Gastroesophageal sphincter (tissue), 3 donors: ENCODE measurements around the gene FRZB.

Experiments
- EP300 ChIP-seq: sonication (generic); formaldehyde crosslinking; IDR thresholded peaks from one replicate; pipeline ENCODE4 v1.6.1; 2017; ENCODE audit warnings: antibody characterized with exemption, mild to moderate bottlenecking
- POLR2A ChIP-seq, 2 donors: fragments of 450-650 bp; IDR thresholded peaks; one replicate each; pipeline ENCODE4 v1.6.1; 2017; ENCODE audit warnings: antibody characterized with exemption in 2 of 2, mild to moderate bottlenecking in 2 of 2, moderate library complexity in 1 of 2
- POLR2AphosphoS5 ChIP-seq: sonication (generic); formaldehyde crosslinking; IDR thresholded peaks from one replicate; pipeline ENCODE4 v1.6.1; 2017; ENCODE audit warnings: antibody characterized with exemption
- TF ChIP-seq, protein P1 (sequence below), 4 experiments: fragments of 200-600 bp in 2 of 4; fragments of 450-650 bp in 2 of 4; sonication (generic) in 1 of 4; IDR thresholded peaks; one replicate each; pipeline ENCODE4 v1.5.1; 2017 to 2019; ENCODE audit warnings: antibody characterized with exemption in 4 of 4, mild to moderate bottlenecking in 2 of 4, moderate library complexity in 2 of 4

DNA sequence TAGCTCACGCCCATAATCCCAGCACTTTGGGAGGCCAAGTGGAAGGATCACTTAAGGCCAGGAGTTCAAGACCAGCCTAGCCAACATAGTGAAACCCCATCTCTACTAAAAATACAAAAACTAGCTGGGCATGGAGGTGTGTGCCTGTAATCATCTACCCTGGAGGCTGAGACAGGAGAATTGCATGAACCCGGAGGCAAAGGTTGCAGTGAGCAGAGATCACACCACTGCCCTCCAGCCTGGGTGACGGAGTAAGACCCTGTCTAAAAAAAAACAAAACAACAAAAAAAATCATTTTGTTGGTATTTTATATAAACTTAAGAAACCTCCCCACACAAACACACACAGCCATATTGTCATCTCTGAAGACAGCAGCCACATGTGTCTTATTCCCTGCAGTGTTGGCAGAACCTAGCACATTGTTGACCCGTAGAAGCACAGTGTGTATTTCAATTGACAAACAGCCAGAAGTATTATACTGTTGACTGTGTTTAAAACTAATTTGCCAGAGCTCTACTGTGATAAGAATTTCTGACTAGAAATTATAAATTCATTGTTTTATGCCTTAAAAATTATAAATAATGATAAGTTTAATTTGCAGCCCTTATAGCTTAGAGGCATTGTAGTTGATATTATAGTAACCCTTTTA is 82.3 kb downstream of the FRZB start:
- TF ChIP-seq EP300 (no peak), POLR2A (IDR thresholded peaks at IDR 0.05) (no peak), POLR2AphosphoS5 (no peak)
- TF ChIP-seq, protein P1, sequence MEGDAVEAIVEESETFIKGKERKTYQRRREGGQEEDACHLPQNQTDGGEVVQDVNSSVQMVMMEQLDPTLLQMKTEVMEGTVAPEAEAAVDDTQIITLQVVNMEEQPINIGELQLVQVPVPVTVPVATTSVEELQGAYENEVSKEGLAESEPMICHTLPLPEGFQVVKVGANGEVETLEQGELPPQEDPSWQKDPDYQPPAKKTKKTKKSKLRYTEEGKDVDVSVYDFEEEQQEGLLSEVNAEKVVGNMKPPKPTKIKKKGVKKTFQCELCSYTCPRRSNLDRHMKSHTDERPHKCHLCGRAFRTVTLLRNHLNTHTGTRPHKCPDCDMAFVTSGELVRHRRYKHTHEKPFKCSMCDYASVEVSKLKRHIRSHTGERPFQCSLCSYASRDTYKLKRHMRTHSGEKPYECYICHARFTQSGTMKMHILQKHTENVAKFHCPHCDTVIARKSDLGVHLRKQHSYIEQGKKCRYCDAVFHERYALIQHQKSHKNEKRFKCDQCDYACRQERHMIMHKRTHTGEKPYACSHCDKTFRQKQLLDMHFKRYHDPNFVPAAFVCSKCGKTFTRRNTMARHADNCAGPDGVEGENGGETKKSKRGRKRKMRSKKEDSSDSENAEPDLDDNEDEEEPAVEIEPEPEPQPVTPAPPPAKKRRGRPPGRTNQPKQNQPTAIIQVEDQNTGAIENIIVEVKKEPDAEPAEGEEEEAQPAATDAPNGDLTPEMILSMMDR (IDR thresholded peaks at IDR 0.05), result no peak
